Femur (tissue), 1 donor: ENCODE data around the gene DCTPP1.
"Not testable (repeated sequence)": the region's sequence is repeated elsewhere in the genome, so short reads cannot be mapped to it uniquely, and the experiment has no call there.

Experiments
- DNase-seq: peaks from one replicate; pipeline ENCODE4 v3.0.0-alpha.2; 2017

DCTPP1 gene

DNA sequence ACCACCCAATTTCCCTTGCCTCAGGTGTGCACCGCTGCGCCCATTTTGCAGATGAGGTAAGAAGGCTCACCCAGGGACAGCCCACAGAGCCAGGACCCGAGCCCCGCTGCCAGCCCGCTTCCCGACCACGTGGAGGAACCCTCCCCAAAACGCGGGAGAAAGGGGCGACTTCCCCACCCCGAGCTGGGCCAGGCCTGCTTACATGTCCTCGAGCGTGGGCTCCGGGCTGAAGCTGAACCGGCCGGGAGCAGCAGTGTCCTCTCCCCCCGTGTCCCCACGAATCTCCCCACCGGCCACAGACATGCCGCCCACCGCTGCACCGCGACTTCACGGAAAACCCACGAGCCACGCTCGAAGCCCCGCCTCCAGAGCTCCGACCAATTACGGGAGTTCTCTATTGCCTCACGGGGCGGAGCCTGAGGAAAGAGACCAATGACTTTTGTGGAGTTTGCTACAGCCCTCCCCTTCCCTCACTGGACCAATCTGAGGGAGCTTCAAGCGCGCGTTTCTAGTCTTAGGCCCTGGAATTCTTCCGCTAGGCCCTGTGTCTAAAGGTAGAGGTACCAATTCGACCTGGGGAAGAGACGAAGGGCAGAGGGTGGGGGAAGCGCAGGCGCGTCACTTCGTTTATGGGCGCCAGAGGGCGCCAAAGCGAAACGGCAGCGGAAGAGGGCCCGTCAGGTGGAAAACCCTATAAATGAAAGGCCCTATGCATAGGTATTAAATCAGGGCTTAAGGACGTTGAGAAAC, at the start of gene DCTPP1:
Gene DCTPP1, minus strand, starts transcription at position 353 of the 750 bp plus-strand sequence. Its CDS starts 50 bp downstream, at position 303.
- peak; percentile 97 for DNase-seq

GRCh38 chr16:30478766-30479478, 49.1 kb upstream of the DCTPP1 start:
- DNase-seq = no peak

DNA sequence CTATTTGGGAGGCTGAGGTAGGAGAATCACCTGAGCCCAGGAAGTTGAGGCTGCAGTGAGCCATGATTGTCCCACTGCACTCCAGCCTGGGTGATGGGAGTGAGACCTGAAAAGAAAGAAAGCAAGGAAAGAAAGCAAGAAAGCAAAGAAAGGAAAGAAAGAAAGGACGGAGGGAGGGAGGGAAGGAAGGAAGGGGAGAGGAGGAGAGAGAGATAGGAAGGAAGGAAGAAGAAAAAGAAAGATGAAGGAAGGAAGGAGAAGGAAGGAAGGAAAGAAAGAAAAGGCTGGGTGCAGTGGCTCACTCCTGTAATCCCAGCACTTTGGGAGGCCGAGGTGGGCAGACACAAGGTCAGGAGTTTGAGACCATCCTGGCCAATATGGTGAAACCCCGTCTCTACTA, 47.9 kb upstream of the DCTPP1 start:
- not testable (repeated sequence) for DNase-seq

GRCh38 chr16:30476991-30477390, 47.2 kb upstream of the DCTPP1 start:
- DNase-seq = no peak

DNA sequence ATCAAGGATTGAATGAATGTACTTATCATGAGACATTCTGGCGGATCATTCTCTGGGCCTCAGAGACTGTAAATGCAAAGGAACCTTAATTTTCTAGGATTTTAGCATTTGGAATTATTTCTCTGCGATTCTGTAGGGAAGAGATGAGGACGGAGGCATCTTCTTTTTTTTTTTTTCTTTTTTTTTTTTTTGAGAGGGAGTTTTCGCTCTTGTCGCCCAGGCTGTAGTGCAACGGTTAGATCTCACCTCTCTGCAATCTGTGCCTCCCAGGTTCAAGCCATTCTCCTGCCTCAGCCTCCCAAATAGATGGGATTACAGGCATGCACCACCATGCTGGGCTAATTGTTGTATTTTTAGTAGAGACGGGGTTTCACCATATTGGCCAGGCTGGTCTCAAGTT, 44.9 kb upstream of the DCTPP1 start:
- DNase-seq = no peak

DNA sequence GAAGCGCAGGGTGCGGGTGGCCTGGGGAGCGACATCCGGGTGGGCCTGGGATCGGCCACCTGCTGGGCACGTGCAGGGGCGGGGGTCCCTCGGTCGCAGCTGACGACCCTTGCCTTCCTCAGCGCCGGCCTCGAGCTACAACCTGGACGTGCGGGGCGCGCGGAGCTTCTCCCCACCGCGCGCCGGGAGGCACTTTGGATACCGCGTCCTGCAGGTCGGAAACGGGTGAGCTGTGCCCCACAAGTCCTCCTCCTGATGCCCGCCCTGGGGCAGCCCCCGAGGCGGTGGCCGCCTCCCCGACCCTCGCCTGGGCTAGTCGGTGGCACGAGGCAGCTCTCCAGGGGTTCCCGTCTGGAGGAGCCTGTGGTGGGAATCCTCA, 44.2 kb upstream of the DCTPP1 start:
- no peak for DNase-seq

- no peak for DNase-seq
These were observed 43.6 kb upstream of the DCTPP1 start for GRCh38 chr16:30473231-30474073.

DNA sequence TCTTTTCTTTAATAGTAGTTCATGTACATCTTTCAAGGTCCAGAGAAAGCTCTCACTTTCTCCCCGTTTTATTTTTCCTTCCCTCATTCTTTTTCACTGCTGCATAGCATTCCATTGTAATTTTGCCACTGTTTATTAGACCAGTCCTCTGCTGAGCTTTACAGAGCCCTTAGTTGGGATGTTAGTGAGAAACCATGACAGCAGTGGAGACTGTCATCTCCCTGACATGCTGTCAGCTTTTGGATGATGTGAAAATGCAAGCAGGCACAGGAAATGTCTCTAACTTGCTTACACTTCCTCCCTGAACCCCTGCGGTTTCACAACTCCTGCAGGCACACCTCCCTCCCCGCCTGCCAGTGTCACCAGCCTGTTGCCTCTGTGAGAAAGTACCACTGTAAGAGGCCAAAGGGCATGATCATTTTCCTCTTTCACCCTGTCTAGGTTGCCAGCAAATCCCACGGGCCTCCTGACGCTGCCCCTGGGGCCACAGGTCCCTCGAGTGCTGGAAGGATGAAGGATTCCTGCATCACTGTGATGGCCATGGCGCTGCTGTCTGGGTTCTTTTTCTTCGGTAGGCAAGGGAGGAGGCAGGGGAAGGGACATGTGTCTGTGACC, 42.6 kb upstream of the DCTPP1 start, which contains the start of gene ITGAL:
Gene ITGAL, plus strand, starts transcription at position 415 of the 615 bp plus-strand sequence. Its CDS starts 96 bp downstream, at position 511.
- peak; percentile 43 for DNase-seq

- no peak for DNase-seq
These were observed 40.8 kb upstream of the DCTPP1 start for GRCh38 chr16:30470632-30470995.

DNA sequence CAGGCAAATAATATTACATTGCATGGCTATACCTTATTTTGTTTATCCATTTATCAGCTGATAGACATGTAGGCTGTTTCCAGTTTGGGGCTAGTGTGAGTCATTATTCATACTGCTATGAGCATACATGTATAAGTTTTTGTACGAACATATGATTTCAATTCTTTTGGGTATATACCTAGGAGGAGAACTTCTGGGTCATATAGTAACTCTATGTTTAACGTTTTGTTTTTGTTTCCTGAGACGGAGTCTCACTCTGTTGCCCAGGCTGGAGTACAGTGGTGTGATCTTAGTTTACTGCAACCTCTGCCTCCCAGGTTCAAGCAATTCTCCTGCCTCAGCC, 40.3 kb upstream of the DCTPP1 start:
- DNase-seq = no peak

GRCh38 chr16:30464078-30464477, 34.2 kb upstream of the DCTPP1 start:
- DNase-seq = no peak

DNA sequence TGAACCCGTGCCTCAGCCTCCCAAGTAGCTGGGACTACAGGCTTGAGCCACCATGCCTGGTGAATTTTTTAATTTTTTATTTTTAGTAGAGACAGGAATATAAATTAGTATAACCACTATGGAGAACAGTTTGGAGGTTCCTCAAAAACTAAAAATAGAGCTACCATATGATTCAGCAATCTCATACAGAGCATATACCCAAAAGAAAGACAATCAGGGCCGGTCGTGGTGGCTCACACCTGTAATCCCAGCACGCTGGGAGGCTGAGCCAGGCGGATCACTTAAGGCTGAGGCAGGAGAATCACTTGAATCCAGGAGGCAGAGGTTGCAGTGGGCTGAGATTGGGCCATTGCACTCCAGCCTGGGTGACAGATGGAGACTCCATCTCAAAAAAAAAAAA, 31.6 kb upstream of the DCTPP1 start:
- DNase-seq = not testable (repeated sequence)

- DNase-seq = no peak
These were observed 29.6 kb upstream of the DCTPP1 start for GRCh38 chr16:30459456-30459855.

DNA sequence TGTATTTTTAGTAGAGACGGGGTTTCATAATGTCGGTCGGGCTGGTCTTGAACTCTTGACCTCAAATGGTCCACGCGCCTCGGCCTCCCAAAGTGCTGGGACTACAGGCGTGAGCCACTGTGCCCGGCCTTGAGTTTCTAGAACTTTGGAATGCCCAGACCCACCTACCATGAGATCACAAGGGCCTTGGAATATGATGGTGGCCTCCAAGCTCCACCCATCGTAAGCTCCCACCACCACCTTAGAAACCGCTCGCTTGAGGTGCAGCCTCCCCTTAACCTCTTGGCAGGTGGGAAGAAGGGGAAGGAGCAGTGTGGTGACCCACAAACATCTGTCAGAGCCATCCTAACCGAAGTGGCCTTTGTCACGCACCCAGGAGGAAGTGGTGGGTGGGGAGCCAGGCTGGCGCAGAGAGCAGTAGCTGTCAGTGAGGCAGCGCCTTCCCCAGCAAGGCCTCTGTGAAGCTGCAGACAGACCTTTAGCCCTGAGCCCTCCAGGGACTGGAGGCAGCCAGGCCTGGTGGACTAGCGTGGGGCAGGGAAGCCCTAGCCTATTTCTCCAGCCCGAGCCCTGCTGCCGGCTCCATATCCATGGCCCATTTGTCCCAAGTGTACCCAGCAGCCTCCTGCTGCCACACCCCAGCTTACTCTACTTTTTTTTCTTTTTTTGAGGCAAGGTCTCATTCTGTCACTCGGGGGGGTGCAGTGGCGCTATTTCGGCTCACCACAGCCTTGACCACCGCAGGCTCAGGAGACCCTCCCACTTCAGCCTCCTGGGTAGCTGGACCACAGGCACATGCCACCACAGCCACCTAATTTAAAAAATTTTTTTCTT, 28.9 kb upstream of the DCTPP1 start:
- DNase-seq = peak; percentile 49

DNA sequence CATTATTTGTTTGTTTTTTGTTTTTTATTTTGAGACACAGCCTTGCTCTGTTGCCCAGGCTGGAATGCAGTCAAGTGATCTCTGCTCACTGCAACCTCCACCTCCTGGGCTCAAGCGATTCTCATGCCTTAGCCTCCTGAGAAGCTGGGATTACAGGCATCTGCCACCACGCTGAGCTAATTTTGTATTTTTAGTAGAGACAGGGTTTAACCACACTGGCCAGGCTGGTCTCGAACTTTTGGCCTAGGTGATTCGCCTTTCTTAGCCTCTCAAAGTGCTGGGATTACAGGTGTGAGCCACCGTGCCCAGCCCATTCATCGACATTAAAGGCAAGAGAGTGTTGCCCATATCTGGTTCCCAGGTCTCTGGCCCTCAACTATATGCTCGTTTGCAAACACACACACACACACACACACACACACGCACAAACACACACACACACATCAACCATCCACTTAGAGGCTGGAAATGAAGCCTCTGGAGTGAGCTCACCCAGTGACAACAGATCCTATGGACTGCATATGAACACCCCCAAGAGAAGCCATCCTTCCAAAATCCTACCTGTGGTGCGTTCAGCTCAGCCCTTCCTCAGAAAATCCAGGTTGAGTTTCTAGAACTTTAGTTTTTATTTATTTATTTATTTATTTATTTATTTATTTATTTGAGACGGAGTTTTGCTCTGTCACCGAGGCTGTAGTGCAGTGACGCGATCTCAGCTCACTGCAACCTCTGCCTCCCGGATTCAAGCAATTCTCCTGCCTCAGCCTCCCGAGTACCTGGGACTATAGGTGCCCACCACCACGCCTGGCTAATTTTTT, 28.1 kb upstream of the DCTPP1 start:
- DNase-seq = no peak

DNA sequence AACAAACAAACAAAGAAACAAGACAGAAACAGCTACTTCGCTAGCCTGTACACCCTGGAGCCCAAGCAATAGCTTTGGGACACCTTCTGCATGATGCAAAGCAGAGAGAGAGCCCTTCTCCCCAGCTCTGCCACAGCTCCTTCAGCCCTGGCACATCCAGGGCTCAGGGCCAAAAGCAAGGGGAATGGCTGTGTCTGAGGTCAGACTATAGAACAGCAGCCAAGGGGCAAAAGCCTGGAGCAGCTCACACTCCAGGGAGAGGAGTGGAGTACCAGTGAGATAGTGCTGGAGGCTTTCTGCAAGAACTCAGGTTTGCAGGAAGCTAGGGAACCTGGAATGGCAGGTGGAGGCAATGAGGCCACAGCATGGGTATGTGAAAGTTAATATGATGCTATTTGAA, 27.4 kb upstream of the DCTPP1 start:
- DNase-seq = no peak

DNA sequence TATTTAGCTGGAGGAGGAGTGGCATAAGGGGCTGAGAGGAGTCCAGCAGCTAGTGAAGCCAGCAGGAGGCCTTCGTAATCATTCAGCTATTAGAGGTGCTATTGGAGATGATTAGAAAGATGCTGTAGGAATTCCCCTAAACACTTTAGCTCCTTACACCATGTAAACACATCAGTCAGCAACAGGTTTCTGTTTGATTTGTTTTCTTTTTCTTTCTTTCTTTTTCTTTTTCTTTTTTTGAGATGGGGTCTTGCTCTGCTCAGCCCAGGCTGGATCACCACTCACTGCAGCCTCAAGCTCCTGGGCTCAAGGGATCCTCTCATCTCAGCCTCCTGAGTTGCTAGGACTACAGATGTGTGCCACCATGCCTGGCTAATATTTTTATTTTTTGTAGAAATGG, 26.5 kb upstream of the DCTPP1 start:
- DNase-seq = no peak

- DNase-seq = not testable (repeated sequence)
These were observed 23.1 kb upstream of the DCTPP1 start for GRCh38 chr16:30452709-30453580.

DNA sequence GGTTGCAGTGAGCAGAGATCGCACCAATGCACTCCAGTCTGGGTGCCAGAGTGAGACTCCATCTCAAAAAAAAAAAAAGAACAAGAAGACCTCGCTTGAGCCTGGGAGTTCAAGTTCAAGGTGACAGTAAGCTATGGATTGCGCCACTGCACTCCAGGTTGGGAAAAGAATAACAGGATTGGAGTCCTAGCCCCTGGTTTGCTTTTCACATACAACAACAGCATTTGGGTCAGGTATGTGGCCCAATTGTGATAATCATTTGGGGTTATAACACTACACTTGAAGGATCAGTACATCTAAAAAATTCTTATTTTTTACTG, 19.2 kb upstream of the DCTPP1 start:
- no peak for DNase-seq

DNA sequence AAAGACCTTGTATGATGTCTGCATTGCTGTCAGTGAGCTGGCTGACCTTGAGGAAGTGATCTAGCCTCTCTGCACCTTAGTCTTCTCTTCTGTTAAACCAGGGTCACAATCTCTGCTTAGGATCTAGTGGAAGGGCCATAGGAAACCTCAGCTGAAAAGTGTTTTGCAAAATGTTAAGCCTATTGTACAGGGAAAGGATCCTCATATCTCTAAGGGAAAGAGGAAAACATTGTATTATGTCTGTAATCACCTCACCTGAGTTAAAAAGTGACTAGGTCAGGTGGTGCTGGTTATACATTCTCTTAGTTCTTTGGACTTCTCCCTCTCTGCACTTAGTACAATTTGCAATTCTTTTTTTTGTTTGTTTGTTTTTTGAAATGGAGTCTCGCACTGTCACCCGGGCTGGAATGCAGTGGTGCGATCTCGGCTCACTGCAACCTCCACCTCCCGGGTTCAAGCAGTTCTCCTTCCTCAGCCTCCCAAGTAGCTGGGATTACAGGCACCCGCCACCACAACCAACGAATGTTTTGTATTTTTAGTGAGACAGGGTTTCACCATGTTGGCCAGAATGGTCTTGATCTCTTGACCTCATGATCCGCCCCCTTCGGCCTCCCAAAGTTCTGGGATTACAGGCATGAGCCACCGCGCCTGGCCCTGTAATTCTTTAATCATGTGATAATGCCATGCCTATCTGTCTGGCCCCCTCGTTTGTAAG, 17.8 kb upstream of the DCTPP1 start:
- DNase-seq = no peak
